SIG-M5 (cell line): Measurements from ENCODE around the gene B3GALNT2.
"Not testable (repeated sequence)": the region's sequence is repeated elsewhere in the genome, so short reads cannot be mapped to it uniquely, and the experiment has no call there.

Experiments used
- DNase-seq: peaks from one replicate; lab custom pipeline; 2025; lab: John Stamatoyannopoulos, UW

The B3GALNT2 gene

GRCh38 chr1:235503403-235504121 is 690 bp downstream of the B3GALNT2 start:
- no peak for DNase-seq

GRCh38 chr1:235502601-235503402 is 1.4 kb downstream of the B3GALNT2 start:
- DNase-seq, result no peak

- no peak for DNase-seq
Observed at GRCh38 chr1:235500971-235501540, 3.2 kb downstream of the B3GALNT2 start.

- no peak for DNase-seq
Observed at GRCh38 chr1:235495551-235495950, 8.7 kb downstream of the B3GALNT2 start.

- no peak for DNase-seq
Observed at GRCh38 chr1:235495030-235495429, 9.2 kb downstream of the B3GALNT2 start.

GRCh38 chr1:235494531-235494930 is 9.7 kb downstream of the B3GALNT2 start:
- DNase-seq, result no peak

- no peak for DNase-seq
Observed at GRCh38 chr1:235491644-235492043, 12.6 kb downstream of the B3GALNT2 start.

- DNase-seq, result no peak
Observed at GRCh38 chr1:235486321-235486720, 17.9 kb downstream of the B3GALNT2 start.

- DNase-seq, result no peak
Observed at GRCh38 chr1:235485558-235485957, 18.7 kb downstream of the B3GALNT2 start.

GRCh38 chr1:235483090-235483489 is 21.2 kb downstream of the B3GALNT2 start:
- no peak for DNase-seq

- DNase-seq, result no peak
Observed at GRCh38 chr1:235473806-235474205, 30.4 kb downstream of the B3GALNT2 start.

- no peak for DNase-seq
Observed at GRCh38 chr1:235470741-235471439, 33.4 kb downstream of the B3GALNT2 start.

GRCh38 chr1:235469897-235470296 is 34.4 kb downstream of the B3GALNT2 start:
- DNase-seq, result not testable (repeated sequence)

- no peak for DNase-seq
Observed at GRCh38 chr1:235468970-235469369, 35.3 kb downstream of the B3GALNT2 start.

- DNase-seq, result no peak
Observed at GRCh38 chr1:235468004-235468403, 36.2 kb downstream of the B3GALNT2 start.

- no peak for DNase-seq
Observed at GRCh38 chr1:235465066-235465465, 39.2 kb downstream of the B3GALNT2 start.

- not testable (repeated sequence) for DNase-seq
Observed at GRCh38 chr1:235462832-235463231, 41.4 kb downstream of the B3GALNT2 start.

- no peak for DNase-seq
Observed at GRCh38 chr1:235461954-235462353, 42.3 kb downstream of the B3GALNT2 start.

GRCh38 chr1:235460770-235461169 is 43.5 kb downstream of the B3GALNT2 start:
- no peak for DNase-seq

- DNase-seq, result not testable (repeated sequence)
Observed at GRCh38 chr1:235457856-235458255, 46.4 kb downstream of the B3GALNT2 start.

GRCh38 chr1:235455823-235456222 is 48.4 kb downstream of the B3GALNT2 start:
- DNase-seq, result no peak

GRCh38 chr1:235455097-235455496 is 49.2 kb downstream of the B3GALNT2 start:
- DNase-seq, result no peak
